ENCODE measurements around the gene STATH. TPM values are rescaled to one million over a fixed set of nuclear protein-coding genes. Genes with fewer than 3 reads are reported as not detected.

STATH gene
- total RNA-seq, 1 donor from 2014 or later: not detected

GRCh38 chr4:69991016-69991415, 4.8 kb upstream of the STATH start:
- Mint-ChIP-seq H3K4me3 (ENCODE audit: unreplicated experiment) (no peak overlapping the region), H3K4me1 (ENCODE audit: low read depth, unreplicated experiment) (no peaks in the 10 kb centered on the region), H3K9me3 (ENCODE audit: unreplicated experiment) (no peaks in the 10 kb centered on the region), H3K27ac (ENCODE audit: unreplicated experiment) (no peak overlapping the region), H3K36me3 (ENCODE audit: low read depth, unreplicated experiment) (no peaks in the 10 kb centered on the region), H3K27me3 (ENCODE audit: low read depth, unreplicated experiment) (no peaks in the 10 kb centered on the region)
- H3K4me2 ChIP-seq (ENCODE audit: low read length): no peak overlapping the region
- H3K9me3 ChIP-seq (ENCODE audit: insufficient read depth, low read depth, low read length): no peaks in the 10 kb centered on the region
- no peaks in the 10 kb centered on the region for H3K27me3 ChIP-seq (ENCODE audit: insufficient read depth, low read length)
- H4K20me1 ChIP-seq (ENCODE audit: insufficient read depth, low read length): no peaks in the 10 kb centered on the region
- DNase-seq (ENCODE audit: low read depth) (no peak), FAIRE-seq (no peak)
- H3K4me1 ChIP-seq (ENCODE audit: insufficient read depth, low read length): no peaks in the 10 kb centered on the region
- TF ChIP-seq CTCF (IDR thresholded peaks at IDR 0.05; ENCODE audit: insufficient read depth, low read depth, low read length) (no peak), EZH2 (IDR thresholded peaks at IDR 0.05; ENCODE audit: insufficient read depth, low read length) (no peak)
- H3K9ac ChIP-seq (ENCODE audit: low read length): no peak overlapping the region
- no peak overlapping the region for H3K4me3 ChIP-seq (ENCODE audit: insufficient read depth, low read depth, low read length)
- no peak overlapping the region for H3K27ac ChIP-seq (ENCODE audit: low read depth, low read length)
- no peak overlapping the region for H2AFZ ChIP-seq (ENCODE audit: low read depth, low read length)
- no peaks in the 10 kb centered on the region for H3K36me3 ChIP-seq (ENCODE audit: insufficient read depth, low read length)
- H3K79me2 ChIP-seq (ENCODE audit: insufficient read depth, low read length): no peaks in the 10 kb centered on the region

GRCh38 chr4:69994782-69995181, 984 bp upstream of the STATH start:
- DNase-seq (ENCODE audit: low read depth) (no peak), FAIRE-seq (no peak)

More at GRCh38 chr4:69994782-69995181, 984 bp upstream of the STATH start:
- Histone ChIP-seq H3K27me3 (ENCODE audit: insufficient read depth, low read length) (no peaks in the 10 kb centered on the region), H3K79me2 (ENCODE audit: insufficient read depth, low read length) (no peaks in the 10 kb centered on the region), H2AFZ (ENCODE audit: low read depth, low read length) (no peak overlapping the region), H3K4me1 (ENCODE audit: insufficient read depth, low read length) (no peaks in the 10 kb centered on the region), H3K4me2 (ENCODE audit: low read length) (no peak overlapping the region), H3K9me3 (ENCODE audit: insufficient read depth, low read depth, low read length) (no peaks in the 10 kb centered on the region), H3K36me3 (ENCODE audit: insufficient read depth, low read length) (no peaks in the 10 kb centered on the region), H3K9ac (ENCODE audit: low read length) (no peak overlapping the region), H3K27ac (ENCODE audit: low read depth, low read length) (no peak overlapping the region), H4K20me1 (ENCODE audit: insufficient read depth, low read length) (no peaks in the 10 kb centered on the region), H3K4me3 (ENCODE audit: insufficient read depth, low read depth, low read length) (no peak overlapping the region)
- Mint-ChIP-seq H3K9me3 (ENCODE audit: unreplicated experiment) (no peaks in the 10 kb centered on the region), H3K27ac (ENCODE audit: unreplicated experiment) (no peak overlapping the region), H3K36me3 (ENCODE audit: low read depth, unreplicated experiment) (no peaks in the 10 kb centered on the region), H3K4me1 (ENCODE audit: low read depth, unreplicated experiment) (no peaks in the 10 kb centered on the region), H3K27me3 (ENCODE audit: low read depth, unreplicated experiment) (no peaks in the 10 kb centered on the region), H3K4me3 (ENCODE audit: unreplicated experiment) (no peak overlapping the region)
- TF ChIP-seq EZH2 (IDR thresholded peaks at IDR 0.05; ENCODE audit: insufficient read depth, low read length): no peak
- TF ChIP-seq CTCF (IDR thresholded peaks at IDR 0.05; ENCODE audit: insufficient read depth, low read depth, low read length): no peak

Measured in astrocyte (in vitro differentiated cells and primary cell).